Measurements from ENCODE around the gene OR5M8. TPM values are rescaled to one million over a fixed set of nuclear protein-coding genes. Genes with fewer than 3 reads are reported as not detected.

Gene OR5M8
- not detected for total RNA-seq (2021; ENCODE audit: unreplicated experiment)
- not detected in 2 replicates for polyA plus RNA-seq (2012)
- Bru-seq, nascent RNA = not detected
- not detected for BruChase-seq, experiment 1, labeled RNA remaining after a 6-hour chase
- not detected for BruChase-seq, experiment 2, labeled RNA remaining after a 2-hour chase
- long read RNA-seq = 0 reads

GRCh38 chr11:56491270-56491669, at the start of gene OR5M8:
Gene OR5M8, minus strand, starts transcription at chr11:56491370. Its CDS starts 0 bp downstream, at chr11:56491370.
- Histone ChIP-seq H3K4me2 (ENCODE audit: low read length) (no peak within 1 kb of the TSS), H4K20me1 (ENCODE audit: insufficient read depth) (no peaks in the 10 kb centered on the region), H3K9ac (ENCODE audit: low read length) (no peak within 1 kb of the TSS), H3K9me3 (ENCODE audit: control insufficient read depth in 1 of 2, insufficient read depth in 1 of 2, low read depth in 1 of 2, low read length in 2 of 2) (peaks cover 5 to 8% of the 10 kb centered on the region in 2 experiments; a peak in 2 of 4 replicates), H2AFZ (ENCODE audit: low read depth, low read length, poor library complexity, severe bottlenecking) (no peak within 1 kb of the TSS), H3K4me1 (ENCODE audit: control insufficient read depth in 1 of 2, insufficient read depth in 2 of 2, low read length in 2 of 2) (no peaks in the 10 kb centered on the region), H3K9me2 (ENCODE audit: insufficient read depth) (no peaks in the 10 kb centered on the region), H3K4me3 (replicated peaks in 1 of 2; ENCODE audit: low read depth in 1 of 2, low read length in 2 of 2) (no peak within 1 kb of the TSS), H3K27me3 (ENCODE audit: insufficient read depth, low read length) (no peaks in the 10 kb centered on the region), H3K27ac (ENCODE audit: low read depth, low read length) (no peak within 1 kb of the TSS), H3K79me2 (ENCODE audit: insufficient read depth, low read length) (no peaks in the 10 kb centered on the region), H3K36me3 (ENCODE audit: control insufficient read depth in 1 of 2, insufficient read depth in 2 of 2, low read length in 2 of 2) (no peaks in the 10 kb centered on the region)
- BruUV-seq (replicated peaks) = no TSS peak
- ChIA-PET CTCF (no interaction called here), RAD21 (ENCODE audit: low non-redundant PET in 1 of 2, low total read pairs in 2 of 2, uncharacterized antibody in 2 of 2, unreplicated experiment in 2 of 2) (no interaction called here), POLR2A (no interaction called here)
- intact Hi-C loops (cut with micrococcal nuclease) = no loop called here
- DNase-seq (ENCODE audit: low read depth, low spot score) = no peak
- no peak for ATAC-seq
- TF ChIP-seq EGR1 (IDR thresholded peaks at IDR 0.05; ENCODE audit: low read depth) (no peak), POLR2A (IDR thresholded peaks at IDR 0.05; ENCODE audit: borderline replicate concordance, extremely low read depth, insufficient read depth, insufficient read length) (no peak), ZNF274 (IDR thresholded peaks at IDR 0.05; ENCODE audit: low read depth, low read length) (no peak), JUND (IDR thresholded peaks at IDR 0.05) (no peak), TCF7L2 (IDR thresholded peaks at IDR 0.05; ENCODE audit: borderline replicate concordance, extremely low read depth, insufficient read depth, insufficient read length) (no peak), ZFX (IDR thresholded peaks at IDR 0.05) (no peak), REST (IDR thresholded peaks at IDR 0.05; ENCODE audit: low read depth) (no peak), POLR2AphosphoS5 (IDR thresholded peaks at IDR 0.05; ENCODE audit: low read depth, low read length) (no peak), MAX (IDR thresholded peaks at IDR 0.05) (no peak)

Data from HCT116 (cell line).